Fibroblast of villous mesenchyme (primary cell): Measurements from ENCODE around the gene CELF5. TPM values are rescaled to one million over a fixed set of nuclear protein-coding genes. Genes with fewer than 3 reads are reported as not detected.
A peak's percentile ranks its signal among the peaks of the same experiment; 100 is the strongest.

Experiments used
- DNase-seq: peaks from one replicate; pipeline ENCODE4 v3.0.0-alpha.2; 2010; ENCODE audit warnings: low read depth
- H3K4me3 ChIP-seq: 2 replicates; pipeline ENCODE4 v1.5.1; 2011; ENCODE audit warnings: low read depth, mild to moderate bottlenecking, low read length
- CTCF ChIP-seq: IDR thresholded peaks from 2 replicates; pipeline ENCODE4 v1.5.1; 2012; ENCODE audit warnings: low read depth, mild to moderate bottlenecking, low read length; ENCODE audit not compliant: insufficient read depth
- total RNA-seq: library from RNA; depleted of rRNA; stranded (reverse); fragments of >200 nt; gene quantifications from 2 replicates; pipeline ENCODE4 v1.2.3, GENCODE V29; 2012

Gene CELF5
- total RNA-seq, 1 donor = under 0.01 TPM

- no peak for TF ChIP-seq CTCF
- DNase-seq = no peak
- H3K4me3 ChIP-seq = no peak overlapping the region
Measured at GRCh38 chr19:3179739-3180293, 44.6 kb upstream of the CELF5 start.

DNA sequence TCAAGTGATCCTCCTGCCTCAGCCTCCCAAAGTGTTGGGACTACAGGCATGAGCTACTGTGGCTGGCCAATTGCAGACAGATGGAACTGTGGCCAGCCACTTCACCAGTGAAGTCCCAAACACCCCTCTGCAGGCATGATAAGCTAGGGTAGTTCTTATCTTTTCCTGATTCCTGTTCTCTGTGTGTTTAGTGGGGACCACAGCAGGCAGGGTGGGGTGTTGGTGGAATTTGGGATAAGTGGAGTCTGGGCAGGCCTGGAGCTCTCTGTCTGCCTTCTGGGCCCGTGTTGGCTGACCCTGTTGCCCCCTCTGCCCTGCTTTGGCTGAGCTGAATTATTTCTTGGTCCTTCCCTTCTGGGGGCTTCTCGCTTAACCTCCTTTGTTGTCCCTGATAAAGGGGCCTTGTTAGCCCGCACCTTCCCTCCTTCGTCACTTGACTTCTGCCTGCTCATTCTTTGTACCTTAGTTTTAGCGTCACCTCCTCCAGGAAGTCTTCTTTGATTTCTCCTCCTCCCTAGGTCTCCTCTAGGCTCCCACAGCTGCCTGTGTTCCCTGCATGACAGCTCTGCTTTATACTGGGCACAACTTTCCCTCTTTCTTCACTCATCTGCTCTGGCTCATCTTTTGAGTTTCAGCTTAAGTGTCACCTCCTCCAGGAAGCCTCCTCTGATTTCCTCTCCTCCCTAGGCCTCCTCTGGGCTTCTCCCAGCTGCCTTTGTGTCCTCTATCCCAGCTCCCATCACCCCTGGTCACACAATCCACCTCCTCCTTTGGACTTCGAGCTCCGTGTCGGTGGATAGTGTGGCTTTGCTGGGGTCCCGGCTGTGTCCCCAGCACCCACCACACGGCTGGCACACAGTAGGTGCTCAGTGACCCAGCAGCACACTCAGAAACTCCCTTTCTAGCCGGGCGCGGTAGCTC lies 40.5 kb upstream of the CELF5 start:
- no peak for TF ChIP-seq CTCF
- H3K4me3 ChIP-seq = no peak overlapping the region
- DNase-seq = no peak

DNA sequence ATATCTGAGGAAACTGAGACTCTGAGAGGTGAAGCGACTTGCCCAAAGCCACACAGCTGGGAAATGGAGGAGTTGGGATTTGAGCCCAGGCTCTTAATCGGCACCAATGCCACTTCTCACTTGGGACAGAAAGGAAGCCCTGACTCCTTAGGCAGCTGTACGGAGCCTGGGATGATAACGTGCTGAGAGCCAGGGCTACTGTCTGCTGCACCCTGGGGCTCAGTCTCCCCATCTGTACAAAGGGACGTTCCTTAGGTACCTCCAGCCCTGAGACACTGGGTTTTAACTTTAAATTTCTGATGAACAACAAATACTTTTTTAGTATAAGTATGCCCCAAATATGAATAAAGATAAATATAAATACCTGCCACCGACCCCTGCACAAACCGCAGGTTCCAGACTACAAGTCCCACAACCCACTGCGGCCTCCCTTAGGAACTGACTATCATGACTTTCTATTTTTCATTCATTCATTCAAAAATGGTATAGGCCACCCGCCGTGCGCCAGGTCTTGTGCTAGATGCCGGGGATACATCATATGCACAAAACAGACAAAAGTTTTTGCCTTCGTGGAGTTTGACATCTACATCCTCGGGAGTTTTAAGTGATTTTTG lies 39.5 kb upstream of the CELF5 start:
- H3K4me3 ChIP-seq = peak overlapping the region; percentile 78

DNA sequence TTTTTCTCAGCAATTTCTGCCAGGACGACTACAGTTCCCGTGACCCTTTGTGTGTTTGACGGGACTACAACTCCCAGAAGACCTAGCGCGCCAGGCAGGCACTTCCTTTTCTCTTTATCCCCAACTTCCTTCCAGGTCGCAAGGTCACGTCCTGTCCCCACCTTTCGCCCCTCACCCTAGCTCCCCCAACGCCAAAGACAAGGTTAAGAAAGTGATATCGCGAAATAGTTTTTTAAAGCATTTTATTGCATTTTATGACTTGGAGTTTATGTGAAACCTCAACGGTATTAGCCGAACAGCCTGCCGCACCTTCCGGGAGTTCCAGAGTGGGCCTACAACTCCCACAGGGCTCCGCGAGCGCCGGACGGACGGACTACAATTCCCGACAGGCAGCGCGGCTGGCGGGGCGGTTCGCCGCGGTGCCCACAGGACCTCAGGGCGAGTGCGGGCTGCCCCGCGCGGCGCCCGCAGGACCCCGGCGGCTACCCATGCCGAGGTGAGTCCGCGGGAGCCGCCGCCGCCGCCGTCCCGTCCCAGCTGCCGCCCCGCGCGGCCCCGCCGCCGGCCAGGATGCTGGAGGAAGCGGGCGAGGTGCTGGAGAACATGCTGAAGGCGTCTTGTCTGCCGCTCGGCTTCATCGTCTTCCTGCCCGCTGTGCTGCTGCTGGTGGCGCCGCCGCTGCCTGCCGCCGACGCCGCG lies 38.9 kb upstream of the CELF5 start, which contains the start of gene NCLN:
Gene NCLN (plus strand): TSS at position 470 of the 699 bp plus-strand sequence. CDS start 101 bp downstream, at position 571.
- no peak for TF ChIP-seq CTCF
- peak within 1 kb of the TSS; percentile 78 for H3K4me3 ChIP-seq
- peak; percentile 95 for DNase-seq

More for the DNA sequence above, 39.5 kb upstream of the CELF5 start:
- no peak for DNase-seq
- TF ChIP-seq CTCF = no peak

GRCh38 chr19:3186160-3186688 lies 38.2 kb upstream of the CELF5 start:
- DNase-seq = peak; percentile 26
- TF ChIP-seq CTCF = no peak
- peak overlapping the region; percentile 78 for H3K4me3 ChIP-seq
